ENCODE results near the gene USP43.

DNA sequence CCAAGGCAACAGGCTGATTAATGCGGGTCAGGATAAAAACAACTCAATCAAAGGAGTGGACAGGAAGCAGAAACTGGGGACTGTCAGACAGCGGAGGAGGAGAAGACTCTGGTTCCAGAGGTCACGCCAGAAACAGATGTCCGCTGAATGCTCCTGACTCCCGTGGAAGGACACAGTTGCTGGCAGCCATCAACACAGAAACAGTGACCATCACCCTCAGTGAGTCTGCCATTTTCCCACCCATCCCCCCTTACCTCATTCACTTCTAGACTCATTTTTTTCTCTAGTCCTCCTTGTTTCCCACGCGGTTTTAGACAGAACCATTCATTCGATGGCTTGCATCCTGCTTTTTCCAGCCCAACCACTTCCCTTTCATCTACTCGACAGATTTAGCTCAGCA, 105.2 kb downstream of the USP43 start:
- TF ChIP-seq GATA3 (IDR thresholded peaks at IDR 0.05; ENCODE audit: low read depth, low read length) (no peak), GATA2 (IDR thresholded peaks at IDR 0.05; ENCODE audit: low read depth, low read length) (no peak)
